Measurements from ENCODE around the gene ARPC3. TPM values are rescaled to one million over a fixed set of nuclear protein-coding genes. Genes with fewer than 3 reads are reported as not detected.
A peak's percentile ranks its signal among the peaks of the same experiment; 100 is the strongest.

ARPC3 gene
- total RNA-seq, 1 donor from 2014 or later: 190 TPM

DNA sequence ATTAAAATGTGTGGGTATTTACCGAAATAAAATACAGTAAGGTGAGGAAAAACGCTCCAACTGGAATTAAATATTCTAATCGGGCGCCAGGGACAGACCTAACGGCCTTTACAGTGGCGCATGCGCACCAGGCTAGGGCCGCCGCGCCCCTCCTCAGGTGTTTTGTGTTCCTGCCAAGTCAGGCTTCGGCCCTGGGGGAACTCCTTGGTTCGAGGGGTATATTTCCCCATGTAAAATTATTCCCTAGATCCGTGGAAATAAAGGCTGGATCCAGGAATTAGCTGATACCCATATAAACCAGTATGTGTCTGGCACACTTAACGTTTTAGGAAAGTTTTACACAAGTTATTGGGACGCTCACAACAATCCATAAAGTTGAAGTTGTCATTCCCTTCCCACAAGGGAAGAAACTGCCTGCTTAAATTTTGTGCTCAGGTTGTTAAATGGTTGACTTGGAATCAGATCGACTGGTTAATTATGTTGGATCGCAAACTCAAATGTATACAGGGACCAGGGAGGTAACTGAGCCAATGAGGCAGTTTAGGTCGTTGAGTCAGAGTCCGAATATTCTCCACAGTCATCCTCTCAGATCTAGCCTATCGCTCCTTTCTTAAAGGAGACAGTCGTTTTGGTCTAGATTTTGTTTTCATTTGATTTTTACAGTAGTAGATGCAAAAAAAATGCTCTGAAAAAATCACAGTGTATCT lies 46.0 kb downstream of the ARPC3 start:
- H3K27ac Mint-ChIP-seq (ENCODE audit: unreplicated experiment): peak overlapping the region; percentile 100
- TF ChIP-seq, protein P1, sequence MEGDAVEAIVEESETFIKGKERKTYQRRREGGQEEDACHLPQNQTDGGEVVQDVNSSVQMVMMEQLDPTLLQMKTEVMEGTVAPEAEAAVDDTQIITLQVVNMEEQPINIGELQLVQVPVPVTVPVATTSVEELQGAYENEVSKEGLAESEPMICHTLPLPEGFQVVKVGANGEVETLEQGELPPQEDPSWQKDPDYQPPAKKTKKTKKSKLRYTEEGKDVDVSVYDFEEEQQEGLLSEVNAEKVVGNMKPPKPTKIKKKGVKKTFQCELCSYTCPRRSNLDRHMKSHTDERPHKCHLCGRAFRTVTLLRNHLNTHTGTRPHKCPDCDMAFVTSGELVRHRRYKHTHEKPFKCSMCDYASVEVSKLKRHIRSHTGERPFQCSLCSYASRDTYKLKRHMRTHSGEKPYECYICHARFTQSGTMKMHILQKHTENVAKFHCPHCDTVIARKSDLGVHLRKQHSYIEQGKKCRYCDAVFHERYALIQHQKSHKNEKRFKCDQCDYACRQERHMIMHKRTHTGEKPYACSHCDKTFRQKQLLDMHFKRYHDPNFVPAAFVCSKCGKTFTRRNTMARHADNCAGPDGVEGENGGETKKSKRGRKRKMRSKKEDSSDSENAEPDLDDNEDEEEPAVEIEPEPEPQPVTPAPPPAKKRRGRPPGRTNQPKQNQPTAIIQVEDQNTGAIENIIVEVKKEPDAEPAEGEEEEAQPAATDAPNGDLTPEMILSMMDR (IDR thresholded peaks at IDR 0.05; ENCODE audit: partially characterized antibody, unreplicated experiment): no peak
- H3K4me1 Mint-ChIP-seq (ENCODE audit: low read depth, unreplicated experiment): no peaks in the 10 kb centered on the region
- no peaks in the 10 kb centered on the region for H3K27me3 Mint-ChIP-seq (ENCODE audit: unreplicated experiment)
- H3K36me3 Mint-ChIP-seq (ENCODE audit: unreplicated experiment): no peaks in the 10 kb centered on the region
- no peaks in the 10 kb centered on the region for H3K9me3 Mint-ChIP-seq (ENCODE audit: unreplicated experiment)
- peak; percentile 77 for DNase-seq
- peak overlapping the region; percentile 99 for H3K4me3 Mint-ChIP-seq (ENCODE audit: unreplicated experiment)

DNA sequence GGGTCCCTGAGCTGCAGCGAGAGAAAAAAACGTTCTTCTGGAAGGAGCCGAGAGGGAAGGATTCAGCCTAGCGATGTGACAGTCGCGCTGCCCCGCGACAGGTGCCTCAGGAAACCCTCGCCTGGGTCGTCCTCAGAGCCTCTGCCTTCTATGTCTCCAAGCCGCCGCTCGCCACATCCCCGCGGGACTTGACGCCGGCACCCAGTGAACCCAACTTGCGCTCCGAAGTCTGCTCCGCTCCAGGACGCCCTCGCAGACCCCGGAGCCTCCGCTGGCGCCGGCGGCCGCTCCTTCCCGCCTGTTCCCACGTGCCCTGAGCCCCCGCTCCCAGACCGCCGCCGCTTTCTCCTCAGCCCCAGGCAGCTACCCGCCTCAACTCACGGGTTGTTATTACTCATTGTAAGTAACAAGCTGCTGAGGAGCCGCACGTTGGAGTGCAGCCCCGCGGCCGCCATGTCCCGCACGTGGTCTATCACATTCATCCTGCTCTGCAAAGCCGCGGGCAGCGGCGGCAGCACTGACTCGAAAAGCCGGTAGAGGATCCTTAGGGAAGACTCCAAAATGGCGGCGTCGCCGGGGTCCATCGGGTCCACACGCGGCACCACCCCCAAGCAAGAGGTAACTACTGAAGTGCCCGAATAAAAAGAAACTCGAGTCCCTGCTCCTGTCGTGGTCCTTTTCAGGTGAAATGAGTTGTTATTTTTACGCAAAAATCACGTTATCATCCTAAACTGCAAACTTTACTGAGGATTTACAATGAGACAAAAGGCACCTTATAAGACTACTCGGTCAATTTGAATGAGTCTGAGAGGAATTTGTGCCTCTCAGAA lies 46.8 kb downstream of the ARPC3 start, which contains the start of gene ANAPC7:
Gene ANAPC7 (minus strand): TSS at position 563 of the 830 bp plus-strand sequence. CDS start 81 bp downstream, at position 482.
- H3K4me3 Mint-ChIP-seq (ENCODE audit: unreplicated experiment): peak within 1 kb of the TSS; percentile 99

More for the DNA sequence above, 46.8 kb downstream of the ARPC3 start, which contains the start of gene ANAPC7:
- TF ChIP-seq, protein P1 (IDR thresholded peaks at IDR 0.05; ENCODE audit: partially characterized antibody, unreplicated experiment): no peak
- peak; percentile 93 for DNase-seq
- Mint-ChIP-seq H3K27me3 (ENCODE audit: unreplicated experiment) (no peaks in the 10 kb centered on the region), H3K36me3 (ENCODE audit: unreplicated experiment) (no peaks in the 10 kb centered on the region), H3K27ac (ENCODE audit: unreplicated experiment) (peak within 1 kb of the TSS; percentile 100), H3K9me3 (ENCODE audit: unreplicated experiment) (no peaks in the 10 kb centered on the region), H3K4me1 (ENCODE audit: low read depth, unreplicated experiment) (no peaks in the 10 kb centered on the region)

Other genes starting within 250 kb of the ARPC3 start
- gene ATP2A2, start 169.1 kb downstream of the ARPC3 start, total RNA-seq (ENCODE audit: unreplicated experiment): 269 TPM
- 93.7 TPM for gene ANAPC7, start 46.6 kb downstream of the ARPC3 start, total RNA-seq (ENCODE audit: unreplicated experiment)
- gene GPN3, start 17.9 kb upstream of the ARPC3 start, total RNA-seq (ENCODE audit: unreplicated experiment): 17.5 TPM
- gene FAM216A, start 18.5 kb upstream of the ARPC3 start, total RNA-seq (ENCODE audit: unreplicated experiment): 21.7 TPM
- gene VPS29, start 51.8 kb upstream of the ARPC3 start, total RNA-seq (ENCODE audit: unreplicated experiment): 94.6 TPM
- 0.49 TPM for gene RAD9B, start 52.0 kb upstream of the ARPC3 start, total RNA-seq (ENCODE audit: unreplicated experiment)
- gene PPTC7, start 133.0 kb upstream of the ARPC3 start, total RNA-seq (ENCODE audit: unreplicated experiment): 11.4 TPM
- 21.8 TPM for gene TCTN1, start 163.8 kb upstream of the ARPC3 start, total RNA-seq (ENCODE audit: unreplicated experiment)
- 0.71 TPM for gene HVCN1, start 238.8 kb upstream of the ARPC3 start, total RNA-seq (ENCODE audit: unreplicated experiment)